GM21825 (cell line): ENCODE measurements around the gene CXCL1.
"Not testable (repeated sequence)": the region's sequence is repeated elsewhere in the genome, so short reads cannot be mapped to it uniquely, and the experiment has no call there.

ENCODE experiments used
- ATAC-seq: cut with Tn5 transposase; IDR thresholded peaks from one replicate; pipeline ENCODE4 v1.9.1; 2021; ENCODE audit warnings: mild to moderate bottlenecking, moderate library complexity; ENCODE audit not compliant: unreplicated experiment

Gene CXCL1

DNA sequence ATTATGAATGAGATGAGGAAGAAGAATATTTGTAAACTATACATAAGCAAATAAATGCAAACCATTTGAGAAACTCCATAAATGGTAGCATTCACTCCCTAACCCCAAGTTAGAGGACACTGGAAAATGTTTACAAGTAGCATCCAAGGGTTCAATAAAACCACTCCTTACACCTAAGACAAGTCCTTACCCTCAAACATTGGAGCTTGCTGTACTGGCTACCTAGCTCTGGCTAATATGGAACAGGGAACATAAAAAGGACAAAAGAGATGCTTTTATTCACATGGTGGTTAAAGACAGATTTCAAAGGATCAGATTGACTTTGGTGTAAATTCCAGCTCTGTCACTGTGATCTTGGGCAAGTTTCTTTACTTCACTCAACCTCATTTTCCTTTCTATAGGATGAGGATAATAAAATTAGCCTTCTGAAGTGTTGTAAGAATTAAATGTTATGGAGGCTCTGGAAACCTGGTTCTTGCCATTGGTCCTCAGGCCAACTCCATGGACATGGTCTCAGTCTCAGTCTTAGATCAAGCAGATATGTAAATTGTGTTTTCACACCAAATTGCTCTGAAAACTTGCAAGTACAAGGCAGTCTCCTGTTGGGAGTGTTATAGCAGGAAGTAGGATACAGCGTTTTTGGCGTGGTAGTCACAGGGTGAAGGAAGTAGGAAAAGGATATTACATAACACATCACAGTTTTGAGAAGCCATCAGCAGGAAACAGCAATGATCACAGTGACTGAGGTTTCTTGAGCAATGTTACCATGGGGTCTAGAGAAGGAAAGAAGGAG, 3.3 kb downstream of the CXCL1 start:
- no peak for ATAC-seq

DNA sequence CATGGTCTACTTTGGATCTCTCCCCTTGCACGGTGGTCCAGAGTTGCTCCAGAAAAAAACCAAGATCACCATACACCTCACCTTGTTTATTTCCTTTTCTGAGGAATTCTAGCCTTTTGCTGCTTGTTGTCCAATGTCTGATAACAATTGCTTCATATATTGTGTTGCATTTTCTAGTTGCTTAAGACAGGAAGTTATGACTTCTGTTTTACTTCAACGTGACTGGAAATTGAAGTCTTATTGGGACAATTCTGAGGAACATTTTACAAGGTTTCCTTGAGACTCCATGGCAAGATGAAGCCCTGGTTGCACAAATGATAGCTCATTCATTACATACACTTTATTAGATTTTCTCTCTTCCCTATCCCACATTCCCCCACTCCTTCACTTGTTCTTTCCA, 5.2 kb downstream of the CXCL1 start:
- no peak for ATAC-seq

DNA sequence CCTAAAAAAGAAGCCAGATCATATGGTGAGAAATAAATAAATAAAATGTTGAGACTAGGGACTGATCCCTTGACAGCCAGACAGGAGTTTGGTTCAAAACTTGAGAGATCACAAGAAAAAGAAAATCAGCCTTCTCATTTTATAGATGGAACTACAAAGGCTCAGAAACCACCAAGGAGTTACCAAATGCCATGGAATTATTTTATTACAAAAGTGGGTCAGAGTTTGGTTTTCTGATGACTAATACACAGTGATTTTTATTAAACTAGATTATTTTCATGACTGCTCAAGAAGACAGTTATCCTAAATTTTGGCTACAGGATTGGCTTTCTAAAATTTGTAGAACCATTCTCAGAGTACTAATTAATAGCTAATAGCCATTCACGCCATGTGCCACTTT, 6.2 kb downstream of the CXCL1 start:
- ATAC-seq: no peak

DNA sequence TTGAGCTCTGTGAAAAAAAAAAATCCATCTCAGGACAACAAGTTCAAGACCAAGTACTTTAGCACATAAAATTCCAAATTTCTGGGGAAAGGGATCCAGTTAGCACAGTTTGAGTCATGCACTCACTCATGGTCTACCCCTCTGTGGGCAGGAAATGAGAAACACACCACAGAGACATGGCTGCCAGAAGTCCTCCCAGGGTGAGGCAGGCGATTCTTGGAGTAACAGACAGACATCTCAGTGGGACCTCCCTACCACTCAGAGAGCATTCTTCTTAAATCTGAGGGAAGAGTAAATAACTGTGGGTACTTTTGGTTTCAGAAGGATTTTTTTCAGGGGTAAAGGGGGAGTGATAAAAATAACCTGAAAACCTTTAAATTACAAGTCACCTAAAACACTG, 14.1 kb downstream of the CXCL1 start:
- ATAC-seq: no peak

DNA sequence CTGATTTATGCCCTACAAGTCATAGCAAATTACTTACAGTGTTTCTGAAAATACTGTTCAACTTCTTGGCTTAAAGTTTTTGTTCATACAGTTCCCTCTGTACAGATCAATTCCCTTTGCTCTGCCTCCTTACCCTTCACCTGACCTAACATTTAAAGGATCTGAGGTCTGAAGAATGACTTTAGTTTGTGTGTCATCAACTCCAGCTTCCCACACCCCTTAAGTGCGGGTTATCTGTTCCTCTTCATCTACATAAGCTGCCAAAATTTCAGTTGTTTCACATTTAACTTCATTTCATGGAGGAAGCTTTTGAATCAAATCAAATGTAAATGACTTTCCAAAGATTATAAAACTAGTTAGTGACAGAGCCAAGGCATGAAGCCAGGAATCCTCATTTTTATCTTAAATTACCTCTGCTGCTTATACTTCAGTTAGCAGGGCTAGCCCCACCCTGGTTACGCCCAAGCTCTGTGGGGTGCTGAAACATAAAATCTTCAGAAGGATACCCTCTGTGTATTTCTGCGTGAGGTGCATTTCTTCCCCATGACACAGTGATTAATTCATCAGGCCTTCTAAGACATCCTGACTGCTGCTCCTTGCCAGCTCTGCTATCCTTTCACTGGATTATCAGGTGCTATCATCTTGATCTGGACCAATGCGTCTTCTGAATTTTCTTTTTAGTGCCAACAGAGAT, 16.5 kb downstream of the CXCL1 start:
- no peak for ATAC-seq

DNA sequence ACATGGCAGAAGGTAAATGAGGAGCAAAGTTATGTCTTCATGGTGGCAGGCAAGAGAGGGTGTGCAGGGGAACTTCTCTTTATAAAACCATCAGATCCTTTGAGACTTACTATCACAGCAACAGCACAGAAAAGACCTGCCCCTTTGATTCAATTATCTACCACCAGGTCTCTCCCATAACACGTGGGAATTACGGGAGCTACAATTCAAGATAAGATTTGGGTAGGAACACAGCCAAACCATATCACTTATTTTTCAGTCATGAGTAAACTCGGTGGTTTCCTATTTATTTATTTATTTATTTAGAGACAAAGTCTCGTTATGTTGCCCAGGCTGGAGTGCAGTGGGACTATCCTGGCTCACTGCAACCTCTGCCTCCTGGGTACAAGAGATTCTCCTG, 22.1 kb downstream of the CXCL1 start:
- ATAC-seq: no peak

DNA sequence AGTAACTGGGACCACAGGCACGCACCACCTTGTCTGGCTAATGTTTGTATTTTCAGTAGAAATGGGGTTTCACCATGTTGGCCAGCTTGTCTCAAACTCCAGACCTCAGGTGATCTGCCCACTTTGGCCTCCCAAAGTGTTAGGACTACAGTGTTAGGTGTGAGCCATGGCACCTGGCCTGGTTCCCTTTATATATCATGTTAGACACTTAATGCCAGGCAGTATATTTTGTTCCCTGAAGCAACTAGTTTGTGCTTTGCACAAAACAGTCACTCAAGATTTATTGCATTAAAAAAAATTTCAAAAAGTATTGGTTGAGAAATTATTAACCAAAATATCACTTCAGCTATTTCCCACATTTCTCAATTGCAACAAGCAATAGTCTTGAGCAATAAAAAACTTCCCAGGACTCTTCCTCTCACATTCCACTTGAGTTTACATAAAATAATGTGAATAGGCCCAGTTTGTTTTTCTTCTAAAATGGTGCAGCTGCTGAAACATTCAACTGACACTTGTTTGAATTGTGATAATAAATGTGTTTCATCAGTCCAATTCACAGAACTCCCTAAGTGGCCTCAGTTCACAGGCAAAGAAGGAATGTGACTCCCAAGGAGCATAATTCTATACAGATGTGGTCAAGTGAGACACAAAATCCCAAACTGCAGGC, 22.7 kb downstream of the CXCL1 start:
- no peak for ATAC-seq

DNA sequence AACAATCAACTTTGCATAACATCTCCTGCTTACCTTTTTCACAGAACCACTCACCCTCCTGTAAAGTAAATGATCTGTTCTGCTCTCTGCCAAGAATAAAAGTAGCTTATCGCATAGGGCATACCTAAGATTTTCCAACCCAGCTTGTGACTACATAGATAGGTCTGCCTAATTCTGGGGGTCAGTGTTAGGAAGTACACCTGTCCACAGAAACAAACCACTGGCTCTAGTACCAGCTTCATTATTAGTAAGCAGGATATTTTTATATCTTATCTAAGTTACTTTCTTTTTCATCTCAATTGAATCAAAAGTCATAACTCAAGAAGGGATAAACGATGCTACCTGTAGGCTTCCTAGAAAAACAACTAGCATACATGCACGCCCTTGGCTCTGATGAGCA, 23.8 kb downstream of the CXCL1 start:
- no peak for ATAC-seq

DNA sequence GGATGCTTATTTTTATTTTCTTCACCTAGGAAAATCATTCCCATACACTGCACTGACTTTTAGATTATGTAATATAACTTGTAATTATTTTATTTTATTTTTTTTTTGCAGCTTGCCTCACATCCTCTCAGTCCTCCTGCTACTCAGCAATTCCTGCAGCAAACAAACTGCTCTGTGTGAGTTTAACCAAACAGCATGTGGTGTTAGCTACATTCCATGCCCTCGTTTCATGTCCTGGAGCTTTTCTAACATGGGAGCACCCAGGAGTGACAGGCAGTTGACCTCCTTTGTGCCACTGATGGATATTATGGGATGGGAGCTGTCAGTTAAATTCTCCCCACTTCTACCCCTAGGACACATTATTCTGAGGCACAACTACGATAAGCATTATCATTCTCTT, 24.8 kb downstream of the CXCL1 start:
- ATAC-seq: no peak

DNA sequence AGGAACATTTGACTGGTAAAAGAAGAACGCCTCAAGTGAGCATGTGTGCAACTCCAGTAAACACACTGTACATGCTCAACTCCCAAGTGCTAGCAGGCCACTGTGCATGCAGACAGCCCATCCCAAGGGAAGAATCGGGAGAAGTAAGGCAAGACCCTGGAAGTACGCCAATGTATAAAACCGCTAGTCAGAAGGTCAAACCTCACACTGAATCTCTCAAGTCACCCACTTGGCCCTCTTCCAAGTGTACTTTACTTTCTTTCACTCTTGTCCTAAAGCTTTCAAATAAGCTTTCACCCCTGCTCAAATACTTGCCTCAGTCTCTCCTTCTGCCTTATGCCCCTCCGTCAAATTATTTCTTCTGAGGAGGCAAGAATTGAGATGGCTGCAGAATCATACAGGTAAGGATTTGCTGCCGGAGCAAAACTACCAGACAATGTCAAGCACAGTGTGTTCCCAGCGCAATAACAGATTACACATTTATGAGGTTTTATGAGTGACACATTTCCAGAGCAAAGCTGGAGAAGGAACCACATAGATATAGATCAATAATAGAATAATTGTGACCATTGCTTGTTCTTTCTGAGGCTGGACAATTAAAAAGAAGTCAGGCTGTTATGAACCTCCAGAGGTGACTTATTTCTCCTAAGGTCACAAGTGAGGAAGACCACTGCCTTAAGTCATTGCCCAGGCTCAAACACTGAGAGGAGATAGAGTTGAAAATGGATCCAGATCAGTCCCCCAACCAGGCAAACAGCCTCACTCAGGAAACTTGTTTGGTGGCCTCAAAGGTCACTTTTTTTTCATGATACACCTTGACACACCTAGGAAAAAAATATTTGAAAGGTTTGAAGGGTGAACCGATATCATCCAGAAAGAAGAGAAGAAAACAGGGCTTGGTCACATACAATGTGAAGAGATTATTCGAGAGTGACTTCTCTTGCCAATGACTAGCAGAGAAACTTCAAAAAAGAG, 26.3 kb downstream of the CXCL1 start:
- ATAC-seq: no peak

DNA sequence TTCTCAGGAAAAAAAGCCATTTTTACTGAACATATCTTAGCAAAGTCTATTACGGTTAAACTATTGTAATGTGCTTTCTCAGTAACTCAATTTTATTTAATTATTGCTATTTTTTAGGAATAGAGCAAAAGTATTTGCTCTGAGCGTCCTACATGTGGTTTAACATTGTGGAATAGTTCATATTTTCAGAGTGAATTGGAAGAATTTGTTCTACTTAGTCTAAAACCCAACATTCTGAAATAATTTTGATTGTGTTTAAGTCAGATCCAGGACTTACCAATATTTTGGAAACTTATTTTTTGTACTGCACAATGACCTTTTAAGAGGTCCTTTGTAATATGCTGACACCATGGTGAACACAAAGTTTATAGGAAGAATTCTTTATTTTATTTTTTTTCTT, 27.2 kb downstream of the CXCL1 start:
- ATAC-seq: no peak

DNA sequence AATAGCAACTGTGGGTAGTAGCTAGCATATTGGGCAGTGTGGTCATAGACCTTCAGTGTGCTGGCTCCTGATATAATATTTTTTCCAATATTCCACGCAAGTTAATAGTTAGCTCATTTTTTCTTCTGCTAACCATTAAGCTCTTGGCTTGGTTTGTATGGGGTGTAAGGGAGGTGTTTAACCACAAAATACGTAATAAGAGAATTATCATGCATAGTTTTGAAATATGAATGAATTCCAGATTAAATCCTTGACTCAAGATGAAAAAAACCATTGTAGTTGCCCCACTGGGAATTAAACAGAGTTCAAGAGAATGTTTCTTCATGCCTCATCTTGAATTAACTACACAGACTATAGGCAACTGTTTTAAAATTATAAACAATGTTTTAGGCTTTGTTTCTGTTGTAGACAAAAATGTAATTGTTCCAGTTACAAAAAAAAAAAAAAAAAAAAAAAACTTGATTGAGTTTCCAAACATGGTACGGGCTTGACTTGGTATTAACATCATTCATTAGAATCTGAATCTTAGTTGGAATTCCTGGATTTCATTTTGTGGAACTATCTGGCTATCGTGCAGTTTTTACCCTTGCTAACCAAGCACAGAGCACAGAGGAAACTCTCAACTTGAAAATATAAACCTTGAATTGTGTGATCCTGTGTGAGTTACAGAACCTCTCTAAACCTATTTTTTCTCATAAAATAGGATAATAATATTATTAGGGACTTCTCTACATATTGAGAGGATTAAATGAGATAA, 28.4 kb downstream of the CXCL1 start:
- ATAC-seq: no peak

DNA sequence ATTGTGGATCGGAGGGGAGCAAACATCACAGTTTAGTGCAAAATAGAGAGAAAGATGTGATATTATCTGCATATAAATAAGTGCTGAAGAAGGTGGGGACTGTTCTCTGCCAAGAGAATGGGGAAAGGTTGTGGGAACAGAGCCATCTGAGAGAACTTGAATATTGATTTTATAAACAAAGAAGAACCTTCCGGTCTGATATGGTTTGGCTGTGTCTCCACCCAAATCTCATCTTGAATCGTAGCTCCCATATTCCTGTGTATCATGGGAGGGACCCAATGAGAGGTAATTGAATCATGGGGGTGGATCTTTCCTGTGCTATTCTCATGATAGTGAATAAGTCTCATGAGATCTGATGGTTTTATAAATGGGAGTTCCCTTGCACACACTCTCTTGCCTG, 30.1 kb downstream of the CXCL1 start:
- ATAC-seq: not testable (repeated sequence)

DNA sequence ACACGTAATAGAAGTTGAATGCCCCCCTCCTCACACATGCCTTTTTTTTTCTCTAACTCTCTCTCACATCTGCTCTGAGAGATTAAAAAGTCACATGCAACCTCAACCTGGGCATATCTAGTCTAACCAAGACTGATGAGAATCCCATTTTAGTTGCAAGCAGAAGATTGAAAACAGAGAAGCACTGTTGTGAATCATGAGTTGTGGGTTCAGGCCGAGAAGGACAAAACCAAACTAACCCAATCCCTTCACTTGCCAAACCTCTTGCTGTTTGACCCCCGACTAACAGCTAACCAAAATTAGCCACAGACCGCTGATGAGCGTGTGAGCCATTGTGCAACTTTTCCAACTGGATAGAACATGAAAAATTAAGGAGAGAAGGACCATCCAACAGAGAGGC, 31.8 kb downstream of the CXCL1 start:
- ATAC-seq: no peak

DNA sequence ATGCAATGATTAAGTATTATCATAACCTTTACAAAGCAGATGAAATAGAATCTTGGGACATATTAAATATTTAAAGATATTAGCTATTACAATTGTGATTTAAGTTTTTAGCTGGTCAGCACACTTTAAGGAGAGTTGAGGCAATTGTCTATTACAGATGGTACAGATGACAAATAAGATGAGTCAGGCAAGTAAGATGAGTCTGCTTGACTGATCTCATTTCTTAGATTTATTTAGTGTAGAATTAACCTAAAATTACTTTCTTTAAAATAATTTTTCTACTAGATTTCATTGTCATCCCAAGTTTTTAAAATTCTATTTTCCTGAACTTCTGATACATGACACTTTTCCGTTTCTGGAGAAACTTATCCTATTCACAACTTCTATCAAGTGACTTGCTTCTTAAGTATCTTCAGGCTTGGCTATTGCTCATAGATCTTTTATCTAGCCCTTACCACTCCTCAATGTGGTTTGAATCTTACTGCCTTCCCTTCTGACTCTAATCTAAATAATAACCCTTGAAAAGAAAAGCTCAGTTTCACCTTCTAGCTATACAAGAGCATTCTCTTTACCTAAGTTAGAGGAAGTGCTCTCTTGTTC, 32.9 kb downstream of the CXCL1 start:
- ATAC-seq: no peak

DNA sequence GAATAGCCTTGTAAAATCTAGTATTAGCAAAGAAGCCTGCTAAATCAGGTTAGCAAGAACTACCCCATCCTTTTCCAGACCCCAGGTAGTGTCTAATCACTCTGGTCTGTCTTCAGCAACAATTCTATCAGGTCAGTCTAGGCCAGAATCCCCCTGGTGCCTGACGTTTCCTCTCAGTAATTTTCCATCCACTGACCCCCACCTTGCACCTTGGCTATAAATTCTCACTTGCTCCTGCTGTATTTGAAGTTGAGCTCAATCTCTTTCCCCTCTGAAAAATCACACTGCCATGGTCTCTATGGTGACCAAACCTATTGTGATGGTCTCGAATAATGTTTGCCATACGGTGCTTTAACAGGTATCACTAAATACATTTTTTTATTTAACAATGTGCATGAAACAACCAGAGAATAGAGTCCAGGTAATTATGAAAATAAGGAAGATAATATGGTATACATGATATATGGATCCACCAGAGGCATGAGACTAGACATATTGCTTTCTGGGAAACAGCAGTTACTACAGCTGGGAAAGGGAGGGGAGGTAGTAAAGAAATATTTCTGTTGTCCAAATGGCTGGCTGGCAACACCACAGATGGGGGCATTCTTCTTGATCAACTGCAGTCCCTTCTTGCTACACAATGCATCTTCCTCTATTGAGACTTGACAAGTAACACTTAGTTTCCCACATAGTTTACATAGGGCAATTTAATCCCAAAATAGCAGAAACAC, 33.8 kb downstream of the CXCL1 start:
- no peak for ATAC-seq

DNA sequence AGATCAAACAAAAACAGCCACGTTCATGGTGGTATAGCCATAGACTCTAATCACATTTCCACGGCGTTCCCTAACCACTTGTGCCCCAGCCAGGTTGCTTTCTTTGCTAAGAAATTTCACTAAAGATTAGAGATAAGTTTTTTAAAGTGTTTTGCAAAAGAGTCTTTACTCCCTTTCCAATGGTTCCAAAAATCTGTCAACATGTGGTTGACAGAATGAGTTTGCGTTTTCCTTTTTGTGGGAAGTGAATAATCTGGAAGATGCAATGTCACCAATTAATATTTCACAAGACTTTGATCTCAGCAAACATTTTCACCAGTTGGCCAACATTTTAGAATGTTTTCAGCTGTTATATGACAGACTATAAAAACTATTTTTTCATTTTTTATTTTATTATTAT, 35.3 kb downstream of the CXCL1 start:
- ATAC-seq: no peak

DNA sequence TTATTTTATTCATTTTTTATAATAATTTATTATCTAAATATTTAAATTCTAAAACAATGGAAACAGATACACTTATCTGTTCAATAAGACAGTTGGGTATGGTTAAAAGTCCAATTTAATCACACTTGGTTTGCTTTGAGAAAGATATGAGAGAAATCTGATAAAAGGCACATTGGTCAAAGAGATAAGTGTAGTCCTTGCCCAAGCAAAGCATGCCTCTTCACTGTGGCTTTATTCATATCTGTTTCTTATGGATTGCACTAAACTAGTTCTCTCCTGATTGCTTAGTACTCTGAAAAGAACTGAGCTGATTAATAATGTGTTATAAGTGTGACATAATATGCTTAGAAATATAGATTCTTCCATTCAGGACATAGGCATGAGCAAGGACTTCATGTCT, 39.8 kb downstream of the CXCL1 start:
- ATAC-seq: no peak

DNA sequence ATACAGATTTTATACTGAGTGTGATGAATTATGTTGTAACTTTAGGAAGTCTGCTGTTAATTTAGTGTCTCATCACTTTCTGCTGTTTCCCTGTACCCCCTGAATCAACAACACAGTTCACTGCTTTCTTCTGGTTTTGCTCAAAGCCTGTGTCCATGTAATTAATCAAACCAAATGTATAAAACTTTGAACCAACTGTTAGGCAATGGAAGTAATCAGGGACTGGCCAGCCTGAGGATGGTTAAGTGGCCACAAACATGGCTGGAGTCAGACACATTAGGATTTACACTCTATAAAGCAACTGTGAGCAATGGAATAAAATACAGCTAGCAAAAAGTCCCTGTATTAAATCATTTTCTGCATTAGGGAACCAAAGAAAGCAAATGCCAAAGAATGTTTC, 42.6 kb downstream of the CXCL1 start:
- ATAC-seq: no peak
